C4-2B (cell line): Measurements from ENCODE around the gene NAALADL1.

Source experiments
- H3K27ac ChIP-seq: fragments of 450-650 bp; 2 replicates; pipeline ENCODE4 v1.5.1; 2017
- CTCF ChIP-seq: fragments of 450-650 bp; conservative IDR thresholded peaks from 2 replicates; pipeline ENCODE4 v1.5.1; 2017; ENCODE audit warnings: mild to moderate bottlenecking
- ZFX ChIP-seq: fragments of 450-650 bp; IDR thresholded peaks from 2 replicates; pipeline ENCODE4 v1.6.1; 2017

Gene NAALADL1

GRCh38 chr11:65065851-65066250, 7.5 kb upstream of the NAALADL1 start:
- TF ChIP-seq ZFX (no peak), CTCF (no peak)

GRCh38 chr11:65064847-65065240, 6.5 kb upstream of the NAALADL1 start:
- H3K27ac ChIP-seq, result no peak overlapping the region
- TF ChIP-seq ZFX, result no peak
- TF ChIP-seq CTCF, result no peak

More at GRCh38 chr11:65065851-65066250, 7.5 kb upstream of the NAALADL1 start:
- no peak overlapping the region for H3K27ac ChIP-seq

- TF ChIP-seq CTCF, result no peak
- TF ChIP-seq ZFX, result no peak
- H3K27ac ChIP-seq, result no peak overlapping the region
Observed at GRCh38 chr11:65063532-65063931, 5.2 kb upstream of the NAALADL1 start.

GRCh38 chr11:65060913-65061408, 2.6 kb upstream of the NAALADL1 start:
- no peak overlapping the region for H3K27ac ChIP-seq
- TF ChIP-seq ZFX, result no peak
- no peak for TF ChIP-seq CTCF

- no peak for TF ChIP-seq ZFX
- TF ChIP-seq CTCF, result no peak
- no peak overlapping the region for H3K27ac ChIP-seq
Observed at GRCh38 chr11:65059959-65060824, 1.8 kb upstream of the NAALADL1 start.

- H3K27ac ChIP-seq, result no peak overlapping the region
- TF ChIP-seq CTCF (no peak), ZFX (no peak)
Observed at GRCh38 chr11:65059523-65059922, 1.2 kb upstream of the NAALADL1 start.

GRCh38 chr11:65058012-65058411, 341 bp downstream of the NAALADL1 start:
- TF ChIP-seq ZFX, result no peak
- no peak for TF ChIP-seq CTCF

More at GRCh38 chr11:65058012-65058411, 341 bp downstream of the NAALADL1 start:
- H3K27ac ChIP-seq, result no peak overlapping the region
